Measurements from ENCODE around the gene ATP9B.

Gene ATP9B

GRCh38 chr18:79345366-79345765 is 276.2 kb downstream of the ATP9B start:
- no peak overlapping the region for H2AFZ ChIP-seq (ENCODE audit: low read depth, low read length)
- peaks cover 42% of the 10 kb centered on the region for H3K36me3 ChIP-seq (ENCODE audit: insufficient read depth, low read length)
- no peaks in the 10 kb centered on the region for H3K4me1 ChIP-seq (ENCODE audit: insufficient read depth, low read length)
- no peak overlapping the region for H3K4me3 ChIP-seq (ENCODE audit: low read length)
- no peaks in the 10 kb centered on the region for H3K9me3 ChIP-seq (ENCODE audit: low read length)
- no peaks in the 10 kb centered on the region for H3K27me3 ChIP-seq (ENCODE audit: insufficient read depth, low read length)

- no peaks in the 10 kb centered on the region for H3K4me1 ChIP-seq (ENCODE audit: insufficient read depth, low read length)
- H2AFZ ChIP-seq (ENCODE audit: low read depth, low read length) = no peak overlapping the region
- H3K9me3 ChIP-seq (ENCODE audit: low read length) = no peaks in the 10 kb centered on the region
- H3K36me3 ChIP-seq (ENCODE audit: insufficient read depth, low read length) = peaks cover 42% of the 10 kb centered on the region
- H3K4me3 ChIP-seq (ENCODE audit: low read length) = no peak overlapping the region
- H3K27me3 ChIP-seq (ENCODE audit: insufficient read depth, low read length) = no peaks in the 10 kb centered on the region
Measured at GRCh38 chr18:79345981-79346380, 276.8 kb downstream of the ATP9B start.

- H3K9me3 ChIP-seq (ENCODE audit: low read length) = no peaks in the 10 kb centered on the region
- H3K4me3 ChIP-seq (ENCODE audit: low read length) = no peak overlapping the region
- H2AFZ ChIP-seq (ENCODE audit: low read depth, low read length) = no peak overlapping the region
- H3K4me1 ChIP-seq (ENCODE audit: insufficient read depth, low read length) = no peaks in the 10 kb centered on the region
- H3K27me3 ChIP-seq (ENCODE audit: insufficient read depth, low read length) = no peaks in the 10 kb centered on the region
- peaks cover 53% of the 10 kb centered on the region for H3K36me3 ChIP-seq (ENCODE audit: insufficient read depth, low read length)
Measured at GRCh38 chr18:79348066-79348465, 278.9 kb downstream of the ATP9B start.

- no peak overlapping the region for H3K4me3 ChIP-seq (ENCODE audit: low read length)
- H3K27me3 ChIP-seq (ENCODE audit: insufficient read depth, low read length) = no peaks in the 10 kb centered on the region
- peaks cover 25% of the 10 kb centered on the region for H3K36me3 ChIP-seq (ENCODE audit: insufficient read depth, low read length)
- H2AFZ ChIP-seq (ENCODE audit: low read depth, low read length) = no peak overlapping the region
- no peaks in the 10 kb centered on the region for H3K9me3 ChIP-seq (ENCODE audit: low read length)
- H3K4me1 ChIP-seq (ENCODE audit: insufficient read depth, low read length) = no peaks in the 10 kb centered on the region
Measured at GRCh38 chr18:79352432-79352831, 283.2 kb downstream of the ATP9B start.

GRCh38 chr18:79353267-79353666 is 284.1 kb downstream of the ATP9B start:
- H3K9me3 ChIP-seq (ENCODE audit: low read length) = no peaks in the 10 kb centered on the region
- no peaks in the 10 kb centered on the region for H3K27me3 ChIP-seq (ENCODE audit: insufficient read depth, low read length)
- H3K36me3 ChIP-seq (ENCODE audit: insufficient read depth, low read length) = peaks cover 20% of the 10 kb centered on the region
- no peaks in the 10 kb centered on the region for H3K4me1 ChIP-seq (ENCODE audit: insufficient read depth, low read length)
- no peak overlapping the region for H3K4me3 ChIP-seq (ENCODE audit: low read length)
- H2AFZ ChIP-seq (ENCODE audit: low read depth, low read length) = no peak overlapping the region

- Histone ChIP-seq H3K4me3 (ENCODE audit: low read length) (no peak overlapping the region), H2AFZ (ENCODE audit: low read depth, low read length) (no peak overlapping the region), H3K27me3 (ENCODE audit: insufficient read depth, low read length) (no peaks in the 10 kb centered on the region), H3K9me3 (ENCODE audit: low read length) (no peaks in the 10 kb centered on the region), H3K36me3 (ENCODE audit: insufficient read depth, low read length) (peaks cover 22% of the 10 kb centered on the region), H3K4me1 (ENCODE audit: insufficient read depth, low read length) (no peaks in the 10 kb centered on the region)
Measured at GRCh38 chr18:79354350-79354749, 285.2 kb downstream of the ATP9B start.

GRCh38 chr18:79355433-79356335 is 286.5 kb downstream of the ATP9B start:
- Histone ChIP-seq H3K36me3 (ENCODE audit: insufficient read depth, low read length) (peaks cover 27% of the 10 kb centered on the region), H3K27me3 (ENCODE audit: insufficient read depth, low read length) (no peaks in the 10 kb centered on the region), H3K4me1 (ENCODE audit: insufficient read depth, low read length) (no peaks in the 10 kb centered on the region), H2AFZ (ENCODE audit: low read depth, low read length) (no peak overlapping the region), H3K4me3 (ENCODE audit: low read length) (no peak overlapping the region), H3K9me3 (ENCODE audit: low read length) (peaks cover under 1% of the 10 kb centered on the region)

- Histone ChIP-seq H3K4me3 (ENCODE audit: low read length) (no peak overlapping the region), H2AFZ (ENCODE audit: low read depth, low read length) (no peak overlapping the region), H3K9me3 (ENCODE audit: low read length) (peaks cover 4% of the 10 kb centered on the region), H3K27me3 (ENCODE audit: insufficient read depth, low read length) (no peaks in the 10 kb centered on the region), H3K36me3 (ENCODE audit: insufficient read depth, low read length) (peaks cover 34% of the 10 kb centered on the region), H3K4me1 (ENCODE audit: insufficient read depth, low read length) (no peaks in the 10 kb centered on the region)
Measured at GRCh38 chr18:79356435-79356834, 287.2 kb downstream of the ATP9B start.

GRCh38 chr18:79360933-79361332 is 291.7 kb downstream of the ATP9B start:
- Histone ChIP-seq H2AFZ (ENCODE audit: low read depth, low read length) (no peak overlapping the region), H3K27me3 (ENCODE audit: insufficient read depth, low read length) (no peaks in the 10 kb centered on the region)

GRCh38 chr18:79361766-79362522 is 292.8 kb downstream of the ATP9B start:
- H3K27me3 ChIP-seq (ENCODE audit: insufficient read depth, low read length) = no peaks in the 10 kb centered on the region
- no peaks in the 10 kb centered on the region for H3K4me1 ChIP-seq (ENCODE audit: insufficient read depth, low read length)
- H3K36me3 ChIP-seq (ENCODE audit: insufficient read depth, low read length) = peaks cover 35% of the 10 kb centered on the region
- no peak overlapping the region for H2AFZ ChIP-seq (ENCODE audit: low read depth, low read length)
- H3K9me3 ChIP-seq (ENCODE audit: low read length) = peaks cover 9% of the 10 kb centered on the region
- H3K4me3 ChIP-seq (ENCODE audit: low read length) = no peak overlapping the region

More at GRCh38 chr18:79360933-79361332, 291.7 kb downstream of the ATP9B start:
- Histone ChIP-seq H3K4me1 (ENCODE audit: insufficient read depth, low read length) (no peaks in the 10 kb centered on the region), H3K36me3 (ENCODE audit: insufficient read depth, low read length) (peaks cover 35% of the 10 kb centered on the region), H3K9me3 (ENCODE audit: low read length) (peaks cover 9% of the 10 kb centered on the region), H3K4me3 (ENCODE audit: low read length) (no peak overlapping the region)

GRCh38 chr18:79365701-79366100 is 296.5 kb downstream of the ATP9B start:
- Histone ChIP-seq H3K9me3 (ENCODE audit: low read length) (peaks cover 8% of the 10 kb centered on the region), H3K4me3 (ENCODE audit: low read length) (no peak overlapping the region), H3K4me1 (ENCODE audit: insufficient read depth, low read length) (no peaks in the 10 kb centered on the region), H2AFZ (ENCODE audit: low read depth, low read length) (no peak overlapping the region), H3K36me3 (ENCODE audit: insufficient read depth, low read length) (peaks cover 28% of the 10 kb centered on the region), H3K27me3 (ENCODE audit: insufficient read depth, low read length) (no peaks in the 10 kb centered on the region)

- no peak overlapping the region for H2AFZ ChIP-seq (ENCODE audit: low read depth, low read length)
- no peaks in the 10 kb centered on the region for H3K27me3 ChIP-seq (ENCODE audit: insufficient read depth, low read length)
- peaks cover 23% of the 10 kb centered on the region for H3K36me3 ChIP-seq (ENCODE audit: insufficient read depth, low read length)
Measured at GRCh38 chr18:79366177-79367094, 297.2 kb downstream of the ATP9B start.

More at GRCh38 chr18:79366177-79367094, 297.2 kb downstream of the ATP9B start:
- no peaks in the 10 kb centered on the region for H3K4me1 ChIP-seq (ENCODE audit: insufficient read depth, low read length)
- H3K4me3 ChIP-seq (ENCODE audit: low read length) = no peak overlapping the region
- H3K9me3 ChIP-seq (ENCODE audit: low read length) = peaks cover 5% of the 10 kb centered on the region
